Suppressor macrophage treated with lipopolysaccharide for 1 hour (primary cell): Measurements from ENCODE around the gene SSB.
"Not testable (repeated sequence)": the region's sequence is repeated elsewhere in the genome, so short reads cannot be mapped to it uniquely, and the experiment has no call there.

Experiments used
- DNase-seq, 3 donors: peaks; one replicate each; pipeline ENCODE4 v3.0.0-alpha.2; 2020 to 2022

SSB gene

GRCh38 chr2:169798718-169799592 is at the start of gene SSB:
SSB (plus strand) TSS chr2:169798871; CDS start chr2:169800961, 2,090 bp downstream.
- DNase-seq, result peak; percentile 92 to 96 (median 95)

- no peak for DNase-seq
Measured at GRCh38 chr2:169752752-169753151, 45.9 kb upstream of the SSB start.

- DNase-seq, result no peak
Measured at GRCh38 chr2:169755083-169755870, 43.4 kb upstream of the SSB start.

GRCh38 chr2:169756342-169756741 is 42.3 kb upstream of the SSB start:
- no peak for DNase-seq

- no peak for DNase-seq
Measured at GRCh38 chr2:169757356-169757755, 41.3 kb upstream of the SSB start.

GRCh38 chr2:169757778-169758177 is 40.9 kb upstream of the SSB start:
- DNase-seq, result no peak

- DNase-seq, result no peak
Measured at GRCh38 chr2:169759987-169760386, 38.7 kb upstream of the SSB start.

GRCh38 chr2:169760798-169761197 is 37.9 kb upstream of the SSB start:
- not testable (repeated sequence) for DNase-seq

GRCh38 chr2:169761251-169761969 is 37.3 kb upstream of the SSB start:
- no peak for DNase-seq

- DNase-seq, result no peak
Measured at GRCh38 chr2:169761970-169762292, 36.7 kb upstream of the SSB start.

GRCh38 chr2:169765523-169765922 is 33.1 kb upstream of the SSB start:
- no peak for DNase-seq

GRCh38 chr2:169767243-169767888 is 31.3 kb upstream of the SSB start:
- peak; percentile 63 to 75 (median 73) for DNase-seq

- DNase-seq, result peak; percentile 21 to 51 (median 24)
Measured at GRCh38 chr2:169768262-169768995, 30.2 kb upstream of the SSB start.

GRCh38 chr2:169771021-169771420 is 27.6 kb upstream of the SSB start:
- peak; percentile 75 to 87 (median 86) for DNase-seq

- peak; percentile 13 to 48 (median 45) for DNase-seq
Measured at GRCh38 chr2:169771612-169772011, 27.1 kb upstream of the SSB start.

- no peak for DNase-seq
Measured at GRCh38 chr2:169772651-169773050, 26.0 kb upstream of the SSB start.

GRCh38 chr2:169775354-169775753 is 23.3 kb upstream of the SSB start:
- no peak for DNase-seq

- DNase-seq, result no peak
Measured at GRCh38 chr2:169775765-169776164, 22.9 kb upstream of the SSB start.

- DNase-seq, result no peak
Measured at GRCh38 chr2:169776252-169776761, 22.4 kb upstream of the SSB start.

GRCh38 chr2:169778446-169778845 is 20.2 kb upstream of the SSB start:
- peak in 2 of 3 donors; percentile 24 to 39 for DNase-seq

GRCh38 chr2:169781249-169782013 is 17.2 kb upstream of the SSB start:
- DNase-seq, result no peak
